CD4-positive, alpha-beta T cell treated with Interleukin-4 for 4 hours (primary cell): ENCODE measurements around the gene RXFP2.

Source experiments
- DNase-seq: peaks from one replicate; pipeline ENCODE4 v3.0.0-alpha.2; 2020

The RXFP2 gene

GRCh38 chr13:31827707-31828106, 88.4 kb downstream of the RXFP2 start:
- no peak for DNase-seq

GRCh38 chr13:31835932-31836331, 96.6 kb downstream of the RXFP2 start:
- DNase-seq, result no peak

- no peak for DNase-seq
Measured at GRCh38 chr13:31843044-31843443, 103.7 kb downstream of the RXFP2 start.

- peak; percentile 62 for DNase-seq
Measured at GRCh38 chr13:31846182-31846938, 107.0 kb downstream of the RXFP2 start.

GRCh38 chr13:31846961-31847752, 107.8 kb downstream of the RXFP2 start:
- DNase-seq, result peak; percentile 2

- DNase-seq, result no peak
Measured at GRCh38 chr13:31848621-31849020, 109.3 kb downstream of the RXFP2 start.

- no peak for DNase-seq
Measured at GRCh38 chr13:31849206-31849605, 109.9 kb downstream of the RXFP2 start.

GRCh38 chr13:31850041-31850555, 110.8 kb downstream of the RXFP2 start:
- no peak for DNase-seq

GRCh38 chr13:31851216-31851615, 111.9 kb downstream of the RXFP2 start:
- DNase-seq, result no peak
